HK-2 (cell line): ENCODE results near the gene HSPA1A.
"Not testable (repeated sequence)": the region's sequence is repeated elsewhere in the genome, so short reads cannot be mapped to it uniquely, and the experiment has no call there.

Experiments
- DNase-seq: peaks from one replicate; pipeline ENCODE4 v3.0.0-alpha.2; 2018; ENCODE audit not compliant: unreplicated experiment

HSPA1A gene

DNA sequence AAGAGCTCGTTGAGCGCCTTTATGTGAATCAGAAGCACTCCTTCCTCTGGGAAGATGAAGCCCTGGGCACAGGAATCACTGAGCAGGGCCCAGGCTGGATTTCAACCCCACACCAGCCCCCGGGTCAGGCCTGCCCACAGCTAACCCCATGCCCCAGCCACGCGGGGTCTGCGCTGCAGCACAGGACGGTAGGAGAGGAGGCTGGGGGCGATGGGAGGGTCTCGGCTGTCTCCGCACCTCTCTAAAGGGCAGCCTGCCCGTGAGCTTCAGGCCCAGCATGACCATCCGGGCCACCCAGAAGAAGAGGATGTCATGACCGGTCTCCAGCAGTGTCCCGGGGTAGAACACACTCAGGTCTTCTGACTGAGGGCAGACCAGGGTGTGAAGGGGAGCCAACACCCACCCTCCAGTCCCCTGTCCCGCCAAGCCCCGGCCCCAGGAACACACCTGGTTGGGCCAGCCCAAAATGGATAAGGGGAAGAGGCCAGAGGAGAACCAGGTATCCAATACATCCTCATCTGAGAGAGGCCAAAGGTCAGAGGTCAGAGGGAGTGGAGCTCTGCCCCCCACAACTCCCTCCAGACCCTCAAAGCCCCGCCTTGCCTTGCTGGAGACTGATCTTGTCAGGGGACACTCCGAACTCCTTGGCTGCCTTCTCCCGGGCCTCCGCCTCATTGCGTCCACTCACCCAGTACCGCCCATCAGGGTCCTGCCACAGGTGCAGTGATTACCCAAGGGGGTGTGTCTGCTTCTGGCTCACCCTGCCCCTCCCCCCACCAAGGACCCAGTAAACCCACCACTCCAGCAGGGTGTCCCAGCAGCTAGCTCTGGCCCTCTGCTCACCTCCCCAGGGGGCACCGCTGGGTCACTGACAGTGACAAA is 33.9 kb upstream of the HSPA1A start:
- no peak for DNase-seq

DNA sequence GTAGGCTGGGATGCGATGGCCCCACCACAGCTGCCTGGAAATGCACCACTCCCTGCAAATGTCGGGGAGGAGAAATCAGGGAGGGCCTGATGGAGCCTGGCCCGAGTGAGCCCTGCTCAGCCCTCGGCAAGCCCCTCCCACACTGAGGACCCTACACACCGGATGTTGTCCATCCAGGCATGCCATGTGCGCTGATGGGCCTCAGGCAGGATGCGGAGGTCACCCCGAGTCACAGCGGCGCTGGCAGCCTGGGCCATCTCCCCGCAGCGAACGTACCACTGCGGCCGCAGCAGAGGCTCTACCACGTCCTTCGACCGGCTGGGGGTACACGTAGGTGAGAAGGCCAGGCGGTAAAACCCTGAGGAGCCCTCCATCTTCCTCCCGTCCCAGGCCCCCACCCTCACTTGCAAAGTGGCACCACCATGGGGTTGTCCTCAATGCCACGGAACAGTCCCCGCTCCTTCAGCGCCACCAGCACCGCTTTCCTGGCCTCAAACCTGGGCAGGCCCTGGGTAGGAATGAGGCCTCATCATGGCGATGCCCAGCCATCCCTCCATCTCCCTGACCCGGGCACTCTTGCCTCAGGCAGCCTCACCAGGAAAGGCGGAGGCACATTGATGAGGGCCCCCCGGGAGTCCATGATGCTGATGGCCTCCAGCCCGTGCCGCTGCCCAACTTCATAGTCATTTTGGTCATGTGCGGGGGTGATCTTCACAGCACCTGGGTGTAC is 33.1 kb upstream of the HSPA1A start:
- DNase-seq: no peak

DNA sequence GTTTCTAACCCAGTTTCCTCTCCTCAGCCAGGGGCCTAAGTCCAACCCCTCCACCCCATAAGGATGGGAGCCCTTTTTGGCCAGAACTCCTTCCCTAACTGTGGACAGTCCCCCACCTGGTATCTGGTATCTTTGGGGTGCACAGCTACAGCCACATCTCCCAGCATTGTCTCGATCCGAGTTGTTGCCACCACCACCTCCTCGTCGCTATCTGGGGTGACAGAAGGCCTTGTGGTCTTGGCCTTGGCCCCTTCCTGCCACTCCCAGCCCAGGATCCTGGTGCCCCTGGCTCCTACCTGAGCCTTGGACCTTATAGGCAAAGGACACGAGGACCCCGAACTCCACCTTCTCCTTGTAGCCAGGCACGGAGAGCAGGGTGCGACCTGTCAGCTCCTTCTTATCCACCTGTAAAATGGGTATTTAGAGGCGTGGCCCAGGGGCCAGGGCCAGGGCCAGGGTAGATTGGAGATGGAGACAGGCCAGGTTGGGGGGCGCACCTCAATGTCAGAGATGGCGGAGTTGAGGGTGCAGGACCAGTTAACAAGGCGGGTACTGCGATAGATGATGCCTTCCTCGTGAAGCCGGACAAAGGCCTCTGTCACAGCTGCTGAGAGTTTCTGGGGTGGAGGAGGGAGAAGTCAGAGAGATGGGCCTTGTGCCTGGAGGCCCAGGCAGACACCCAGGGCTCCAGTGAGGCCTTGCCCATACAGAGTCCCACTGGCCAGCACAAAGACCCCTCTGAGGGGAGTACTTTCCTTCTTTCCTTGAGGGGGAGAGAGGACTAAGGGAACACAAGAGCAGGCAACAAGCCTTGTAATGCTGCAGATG is 31.0 kb upstream of the HSPA1A start:
- no peak for DNase-seq

DNA sequence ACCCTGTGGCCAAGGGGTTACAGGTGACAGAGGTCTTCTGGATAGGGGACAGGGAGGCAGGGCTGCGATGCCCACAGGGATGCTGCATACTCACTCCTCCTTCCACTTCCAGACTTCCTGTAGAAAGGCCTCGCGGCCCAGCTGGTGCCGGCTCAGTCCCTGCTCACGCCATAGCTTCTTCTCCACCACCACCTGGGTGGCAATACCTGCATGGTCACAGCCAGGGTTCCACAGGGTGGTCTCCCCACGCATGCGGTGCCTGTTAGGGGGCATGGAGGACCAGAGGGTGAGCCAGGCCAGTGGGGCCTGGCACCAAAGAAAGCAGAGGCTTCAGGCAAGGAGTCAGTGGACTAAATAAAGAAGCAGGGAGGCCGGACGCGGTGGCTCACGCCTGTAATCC is 29.9 kb upstream of the HSPA1A start:
- no peak for DNase-seq

DNA sequence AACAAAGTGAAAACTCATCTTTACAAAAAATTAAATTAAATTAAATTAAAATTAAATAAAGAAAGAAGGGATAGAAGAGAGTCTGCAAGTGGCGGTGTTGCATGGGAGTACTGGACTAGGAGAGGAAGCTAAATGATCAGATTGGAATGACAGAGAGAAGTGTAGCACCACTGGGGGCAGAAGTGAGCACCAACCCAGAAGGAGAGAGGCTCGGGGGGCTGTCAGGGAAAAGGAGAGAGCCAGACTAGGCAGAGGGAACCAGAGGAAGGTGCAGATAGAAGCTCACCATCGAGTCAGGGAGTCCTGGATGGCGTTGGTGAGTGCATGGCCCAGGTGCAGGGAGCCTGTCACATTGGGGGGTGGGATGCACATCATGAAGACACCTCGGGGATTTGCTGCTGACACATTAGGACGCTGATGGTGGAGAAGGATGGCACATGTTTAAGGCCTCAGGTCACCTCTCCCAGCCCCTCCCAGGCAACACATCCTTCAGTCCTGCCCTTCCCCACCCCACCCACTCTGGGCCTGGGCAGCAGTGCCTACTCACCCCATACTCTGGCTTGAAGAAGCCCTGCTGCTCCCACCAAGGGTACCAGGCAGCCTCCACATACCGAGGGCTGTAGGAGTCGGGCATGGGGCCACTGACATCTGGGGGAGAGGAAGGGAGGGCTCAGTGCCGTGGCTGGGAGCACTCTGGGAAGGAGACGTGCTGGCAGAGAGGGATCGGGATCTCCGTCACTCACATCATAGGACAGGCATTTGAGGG is 23.8 kb upstream of the HSPA1A start:
- DNase-seq: no peak

DNA sequence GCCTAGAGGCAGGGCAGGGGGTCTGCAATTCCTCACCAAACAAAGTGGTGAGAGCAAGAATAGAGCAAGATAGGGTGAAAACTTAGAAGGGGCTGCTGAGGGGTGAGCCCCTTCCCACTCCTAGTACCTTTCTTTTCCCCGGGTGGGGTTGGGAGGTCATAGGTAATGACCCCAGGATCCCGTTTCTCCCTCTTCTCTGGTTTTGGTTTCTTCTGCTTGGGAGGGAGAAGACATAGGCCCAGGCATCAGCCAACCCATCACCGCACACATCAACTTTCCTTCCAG is 23.3 kb upstream of the HSPA1A start:
- no peak for DNase-seq

DNA sequence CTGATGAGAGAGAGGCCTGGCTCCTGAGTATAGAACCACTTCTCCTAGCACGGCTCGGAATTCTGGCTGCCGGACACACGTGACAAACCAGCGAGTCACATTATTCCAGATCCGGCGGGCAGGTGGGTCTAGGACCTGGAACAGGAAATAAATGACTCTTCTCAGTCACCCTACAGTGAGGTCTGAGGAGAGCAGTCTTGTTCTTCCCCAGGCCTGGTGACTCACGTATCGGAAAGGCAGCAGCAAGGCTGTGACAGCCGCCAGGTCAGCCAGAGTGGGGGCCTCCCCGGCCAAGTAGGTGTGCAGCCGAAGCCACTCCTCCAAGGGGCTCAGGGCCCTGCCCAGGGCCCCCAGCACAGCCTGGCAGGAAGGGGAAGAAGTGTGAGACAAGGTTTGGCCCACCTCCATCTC is 22.6 kb upstream of the HSPA1A start:
- DNase-seq: peak; percentile 89

DNA sequence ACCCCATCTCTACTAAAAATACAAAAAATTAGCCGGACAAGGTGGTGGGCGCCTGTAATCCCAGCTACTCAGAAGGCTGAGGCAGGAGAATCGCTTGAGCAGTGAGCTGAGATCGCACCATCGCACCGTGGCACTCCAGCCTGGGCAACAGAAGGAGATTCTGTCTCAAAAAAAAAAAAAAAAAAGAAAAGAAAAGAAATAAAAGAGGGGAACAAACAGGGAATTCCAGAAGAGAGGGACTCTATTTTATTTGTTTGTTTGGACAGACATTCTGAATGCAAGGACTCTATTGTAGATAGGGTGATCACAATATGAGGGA is 21.5 kb upstream of the HSPA1A start:
- not testable (repeated sequence) for DNase-seq

DNA sequence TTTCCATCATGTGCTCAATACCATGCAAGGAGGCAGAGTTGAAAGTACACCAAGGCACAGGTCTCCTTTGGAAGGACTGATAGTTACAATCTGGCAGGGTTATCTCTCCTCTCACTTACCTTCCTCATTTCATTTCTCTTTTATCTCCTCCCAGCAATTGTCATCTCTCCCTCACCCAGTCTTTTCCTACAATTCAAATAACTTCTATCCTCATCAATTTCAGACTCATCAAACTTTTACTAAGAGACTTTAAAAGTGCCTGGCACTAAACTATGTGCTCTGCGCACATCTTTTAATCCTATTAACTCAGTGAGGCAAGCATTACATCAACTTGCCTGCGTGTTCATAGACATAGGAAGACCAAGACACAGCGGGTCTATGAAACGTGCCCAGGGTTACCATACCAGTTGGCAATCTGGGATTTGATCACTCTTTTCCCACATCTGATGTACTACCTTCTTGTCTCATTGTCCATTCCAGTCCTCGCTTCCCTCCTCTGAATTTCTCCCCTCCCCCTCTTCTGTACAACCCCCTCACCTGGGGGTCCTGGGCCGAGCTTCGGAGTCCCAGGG is 21.0 kb upstream of the HSPA1A start:
- peak; percentile 36 for DNase-seq

DNA sequence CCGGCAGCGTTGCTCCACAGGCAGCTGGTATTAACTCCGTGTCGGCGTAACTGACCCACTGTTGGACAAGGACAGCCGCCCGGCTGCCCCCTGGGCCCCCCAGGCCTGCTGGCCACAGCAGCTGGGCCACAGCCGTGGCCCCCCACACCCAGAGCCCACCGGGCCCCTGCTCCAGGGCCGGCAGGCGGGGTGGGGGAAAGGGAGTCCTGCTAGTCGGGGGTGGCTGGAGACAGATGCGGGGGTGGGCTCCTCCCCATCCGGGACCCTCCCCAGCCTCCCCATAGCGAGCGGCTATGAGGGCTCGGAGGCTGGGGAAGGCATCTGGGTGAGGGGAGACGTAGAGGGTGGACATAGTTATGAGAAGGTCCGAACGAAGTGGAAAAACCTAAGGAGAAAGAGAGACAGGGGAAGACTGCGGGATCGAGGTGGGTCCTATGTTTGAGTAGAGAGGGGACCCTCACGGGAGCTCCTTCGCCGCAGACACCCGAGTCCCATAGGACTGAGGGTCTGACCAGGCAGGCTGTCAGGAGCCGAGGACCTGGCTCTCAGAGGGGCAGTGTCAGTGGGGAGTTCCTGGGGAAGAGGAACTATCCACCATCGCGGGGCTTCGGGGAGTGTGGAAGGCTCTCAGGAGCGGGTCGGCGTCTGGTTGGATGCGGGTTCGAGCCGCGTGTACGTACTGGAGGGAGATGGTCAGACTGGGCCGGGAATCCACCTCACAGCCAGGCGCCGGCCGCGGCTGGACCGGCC is 20.3 kb upstream of the HSPA1A start:
- DNase-seq: no peak

DNA sequence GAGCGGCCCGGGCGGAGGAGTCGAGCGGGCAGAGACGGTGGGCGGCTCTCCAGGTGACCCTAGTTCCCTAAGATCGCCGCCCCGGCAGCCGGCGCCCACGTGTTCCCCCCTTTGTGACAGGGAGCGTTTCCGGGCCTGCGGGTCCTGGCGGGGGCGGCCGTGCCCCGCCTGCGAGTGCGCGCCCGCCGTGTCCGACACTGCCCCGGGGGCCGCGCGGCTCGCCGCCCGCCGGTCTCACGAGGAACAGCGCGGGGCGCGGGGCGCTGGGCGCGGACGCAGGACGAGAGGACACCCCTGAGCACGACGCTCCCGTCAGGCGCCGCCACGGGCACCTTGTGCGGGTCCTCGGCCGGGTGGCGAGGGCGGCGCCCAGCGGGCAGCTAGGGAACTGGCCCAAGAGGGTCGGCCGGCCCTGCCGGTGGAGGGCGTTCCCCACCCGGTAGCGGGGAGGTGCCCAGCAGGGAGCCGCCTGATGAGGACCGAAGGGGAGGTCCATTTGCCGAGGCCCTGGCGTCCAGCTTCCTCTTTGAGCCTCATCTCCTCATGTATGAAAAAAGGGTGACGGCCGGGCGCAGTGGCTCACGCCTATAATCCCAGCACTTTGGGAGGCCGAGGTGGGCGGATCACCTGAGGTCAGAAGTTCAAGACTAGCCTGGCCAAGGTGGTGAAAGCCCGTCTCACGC is 19.6 kb upstream of the HSPA1A start, which contains the start of gene VARS1:
TSS of gene VARS1 (minus strand) at position 137 of the 683 bp plus-strand sequence. CDS start 535 bp downstream, outside the sequence.
- peak; percentile 95 for DNase-seq

DNA sequence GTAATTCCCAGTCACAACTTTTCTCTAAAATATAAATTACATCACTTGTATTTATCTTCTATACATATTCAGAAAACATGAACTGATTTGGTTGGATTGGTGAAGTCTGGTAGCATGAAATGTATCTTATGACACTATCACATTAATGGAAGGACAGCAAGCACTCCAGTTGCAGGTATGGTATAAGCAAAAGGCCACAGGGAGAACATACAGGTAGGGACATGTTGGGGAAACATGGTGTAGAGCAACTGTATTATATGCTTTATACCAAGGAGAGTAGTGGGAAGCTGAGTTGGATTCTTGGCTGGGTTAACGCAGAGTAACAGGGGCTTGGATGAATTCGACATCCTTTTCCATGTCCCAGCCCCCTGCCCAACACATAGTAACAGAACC is 18.4 kb upstream of the HSPA1A start:
- no peak for DNase-seq

DNA sequence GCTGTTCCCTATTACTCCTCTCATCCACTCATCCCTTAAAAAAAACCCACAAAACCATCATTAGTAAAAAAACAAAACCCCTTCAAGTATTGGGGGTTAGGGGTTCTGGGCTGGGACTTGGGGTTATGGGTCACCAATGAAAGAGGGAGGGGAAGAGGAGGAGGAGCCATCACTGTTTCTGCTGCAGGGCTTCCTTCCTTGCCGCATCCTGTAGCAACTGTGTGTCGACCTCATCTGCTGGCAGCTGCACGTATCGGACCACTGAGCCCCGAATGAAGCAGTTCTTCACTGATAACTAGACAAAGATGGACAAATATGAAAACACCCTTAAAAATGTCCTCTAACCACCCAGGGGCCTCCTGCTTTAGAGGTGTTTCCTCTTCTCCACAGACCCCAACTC is 17.8 kb upstream of the HSPA1A start:
- no peak for DNase-seq

DNA sequence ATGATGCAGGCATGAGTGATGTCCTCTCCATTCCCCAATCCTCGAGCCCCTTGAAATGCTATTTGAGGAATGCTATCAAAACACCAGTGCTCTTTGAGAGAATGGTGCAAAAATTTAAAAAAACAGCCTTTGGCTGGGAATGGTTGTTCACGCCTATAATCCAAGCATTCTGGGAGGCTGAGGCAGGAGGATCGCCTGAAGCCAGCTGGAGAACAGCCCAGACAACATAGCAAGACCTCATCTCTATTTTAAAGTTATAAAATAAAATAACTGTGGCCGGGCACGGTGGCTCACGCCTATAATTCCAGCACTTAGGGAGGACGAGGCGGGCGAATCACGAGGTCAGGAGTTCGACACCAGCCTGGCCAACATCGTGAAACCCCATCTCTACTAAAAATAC is 15.6 kb upstream of the HSPA1A start:
- no peak for DNase-seq

DNA sequence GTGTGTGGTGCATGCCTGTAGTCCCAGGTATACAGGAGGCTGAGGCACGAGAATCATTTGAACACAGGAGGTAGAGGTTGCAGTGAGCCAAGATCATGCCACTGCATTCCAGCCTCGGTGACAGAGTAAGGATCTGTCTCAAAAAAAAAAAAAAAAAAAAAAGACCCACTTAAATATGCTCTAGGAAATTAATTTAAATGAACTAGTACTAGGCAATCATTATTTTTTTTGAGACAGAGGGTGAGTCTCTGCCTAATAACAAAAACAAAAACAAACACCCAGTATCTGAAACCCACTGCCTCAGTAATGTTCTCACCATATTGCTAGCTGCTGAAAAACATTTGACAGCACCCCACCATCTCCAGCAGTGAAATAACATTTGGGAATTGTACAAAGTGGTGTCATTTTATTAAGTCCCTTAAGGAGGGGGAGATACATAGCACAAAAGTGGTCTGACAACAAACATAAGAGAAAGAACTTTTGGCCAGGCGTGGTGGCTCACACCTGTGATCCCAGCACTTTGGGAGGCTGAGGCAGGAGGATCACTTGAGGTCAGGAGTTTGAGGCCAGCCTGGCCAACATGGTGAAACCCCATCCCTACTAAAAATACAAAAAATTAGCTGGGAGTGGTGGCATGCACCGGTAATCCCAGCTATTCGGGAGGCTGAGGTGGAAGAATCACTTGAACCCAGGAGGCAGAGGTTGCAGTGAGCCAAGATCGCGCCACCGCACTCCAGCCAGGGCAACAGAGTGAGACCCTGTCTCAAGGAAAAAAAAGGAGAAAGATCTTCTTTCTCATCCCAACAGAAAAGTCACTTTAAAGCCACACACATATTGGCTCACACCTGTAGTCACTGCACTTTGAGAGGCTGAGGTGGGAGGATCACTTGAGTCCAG is 14.1 kb upstream of the HSPA1A start:
- DNase-seq: not testable (repeated sequence)

DNA sequence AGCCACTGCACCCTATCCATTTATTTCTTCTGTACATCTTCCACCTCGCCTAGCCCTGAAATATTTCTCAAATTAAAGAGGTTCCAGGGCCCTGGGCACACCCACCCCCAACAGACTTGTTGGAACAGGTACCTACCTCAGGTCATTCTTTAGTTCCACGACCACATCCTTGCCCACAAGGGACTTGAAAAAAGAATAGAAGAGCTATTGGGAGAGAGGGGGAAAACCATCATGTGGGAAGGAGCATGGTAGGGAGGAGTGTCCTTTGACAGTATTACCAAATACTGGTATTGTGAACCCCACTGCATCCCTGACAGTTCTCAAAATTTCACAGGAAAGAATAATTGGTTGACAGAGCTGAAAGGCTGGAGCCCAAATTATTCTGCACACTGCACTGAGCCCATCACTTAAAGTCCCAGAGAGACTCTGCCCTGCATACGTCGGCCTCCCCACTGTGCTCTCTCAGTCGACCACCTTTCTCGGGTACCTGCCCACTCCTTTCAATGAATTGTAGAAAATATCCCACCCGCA is 9.3 kb upstream of the HSPA1A start:
- no peak for DNase-seq

DNA sequence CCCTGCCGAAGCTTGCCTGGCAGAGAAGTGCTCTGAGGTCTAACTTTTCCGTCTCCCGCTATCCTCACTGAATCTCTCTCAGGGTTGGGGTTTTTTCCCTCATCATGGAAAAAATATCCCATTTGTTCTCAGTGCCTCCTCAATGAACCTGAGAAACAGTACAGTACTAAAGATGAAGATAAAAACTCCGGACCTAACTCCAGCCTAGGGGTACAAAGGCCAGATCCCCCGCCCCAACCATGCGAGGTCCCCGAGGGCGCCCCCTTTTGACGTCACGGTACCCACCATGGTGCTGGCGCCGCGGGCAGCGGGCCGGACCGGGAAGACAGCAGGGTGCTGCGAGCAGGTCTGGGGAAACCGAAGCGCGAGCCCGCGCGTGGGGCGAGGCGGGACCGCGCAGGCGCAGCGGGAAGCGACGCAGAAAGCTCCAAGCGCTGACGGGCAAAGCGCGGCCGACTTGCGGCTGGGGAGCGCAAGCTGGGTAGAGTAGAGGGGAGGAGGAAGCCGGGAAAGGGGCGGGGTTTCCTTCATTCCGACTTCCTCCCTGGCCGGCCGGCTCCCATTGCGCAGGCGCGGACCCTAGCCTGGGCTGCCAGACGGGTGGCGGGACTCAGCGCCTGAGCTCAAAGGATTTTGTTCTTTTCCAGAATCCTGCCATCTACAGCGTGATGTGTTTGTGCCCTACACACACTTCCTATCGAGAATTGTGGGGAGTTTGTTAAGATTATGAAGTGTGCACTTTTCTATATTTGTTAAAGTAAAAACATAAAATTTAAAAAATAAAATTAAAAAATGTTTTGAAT is 8.7 kb upstream of the HSPA1A start, which contains the start of gene LSM2:
TSS of gene LSM2 (minus strand) at position 497 of the 803 bp plus-strand sequence. CDS start at position 288, 209 bp downstream.
- DNase-seq: peak; percentile 97

DNA sequence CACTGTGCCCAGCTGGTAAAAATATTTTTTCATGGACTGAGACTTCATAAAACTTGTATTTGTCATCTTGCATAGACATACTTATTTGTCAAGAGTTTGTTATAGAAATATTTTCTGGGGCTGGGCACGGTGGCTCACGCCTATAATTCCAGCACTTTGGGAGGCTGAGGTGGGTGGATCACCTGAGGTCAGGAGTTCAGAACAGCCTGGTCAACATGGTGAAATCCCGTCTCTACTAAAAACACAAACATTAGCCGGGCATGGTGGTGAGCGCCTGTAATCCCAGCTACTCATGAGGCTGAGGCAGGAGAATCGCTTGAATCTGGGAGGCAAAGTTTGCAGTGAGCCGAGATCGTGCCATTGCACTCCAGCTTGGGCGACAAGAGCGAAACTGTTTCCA is 6.7 kb upstream of the HSPA1A start:
- DNase-seq: not testable (repeated sequence)
